Activated CD8-positive, alpha-beta memory T cell treated with anti-CD3 and anti-CD28 coated beads, Interleukin-2, amount 50 U/mL, for 24 hours (primary cell): ENCODE data around the gene GYS2.
"Not testable (repeated sequence)": the region's sequence is repeated elsewhere in the genome, so short reads cannot be mapped to it uniquely, and the experiment has no call there.

Source experiments
- DNase-seq: peaks from one replicate; pipeline ENCODE4 v3.0.0-alpha.2; 2020; ENCODE audit errors: extremely low read depth

The GYS2 gene

DNA sequence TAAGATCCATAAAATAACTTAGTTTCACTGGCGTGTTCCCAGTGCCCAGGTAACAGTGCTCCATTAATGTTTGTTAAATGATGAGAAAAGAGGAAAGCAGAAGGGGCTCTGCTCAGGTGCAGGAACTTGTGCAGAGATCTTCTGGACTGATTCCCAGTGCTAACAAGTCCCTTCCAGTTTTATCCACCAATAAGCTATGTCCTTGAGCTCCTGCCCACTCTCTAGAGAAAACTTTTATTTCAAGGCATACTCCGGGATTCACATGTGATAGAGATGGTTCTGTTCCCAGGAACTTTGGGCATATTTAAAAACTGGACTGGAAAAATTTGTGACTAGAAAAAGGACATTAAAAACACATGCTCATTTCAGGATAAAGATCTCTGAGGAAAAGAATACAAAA, 1.9 kb downstream of the GYS2 start:
- DNase-seq, result no peak

DNA sequence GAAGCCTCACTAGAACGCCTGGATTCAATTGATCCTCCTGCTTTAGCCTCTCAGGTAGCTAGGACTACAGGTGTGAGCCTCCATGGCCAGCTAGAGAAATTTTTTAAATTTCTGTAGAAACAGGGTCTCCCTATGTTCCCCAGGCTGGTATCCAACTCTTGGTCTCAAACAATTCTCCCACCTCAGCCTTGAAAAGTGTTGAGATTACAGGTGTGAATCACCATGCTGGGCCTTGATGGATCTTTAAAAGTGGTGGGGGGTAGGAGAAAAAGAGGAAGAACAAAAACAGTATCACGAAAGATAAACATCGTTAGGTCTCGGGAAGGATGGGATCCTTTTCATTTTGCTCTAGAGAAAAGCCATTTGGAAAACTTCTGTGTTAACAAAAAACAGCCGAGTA, 4.5 kb downstream of the GYS2 start:
- no peak for DNase-seq

DNA sequence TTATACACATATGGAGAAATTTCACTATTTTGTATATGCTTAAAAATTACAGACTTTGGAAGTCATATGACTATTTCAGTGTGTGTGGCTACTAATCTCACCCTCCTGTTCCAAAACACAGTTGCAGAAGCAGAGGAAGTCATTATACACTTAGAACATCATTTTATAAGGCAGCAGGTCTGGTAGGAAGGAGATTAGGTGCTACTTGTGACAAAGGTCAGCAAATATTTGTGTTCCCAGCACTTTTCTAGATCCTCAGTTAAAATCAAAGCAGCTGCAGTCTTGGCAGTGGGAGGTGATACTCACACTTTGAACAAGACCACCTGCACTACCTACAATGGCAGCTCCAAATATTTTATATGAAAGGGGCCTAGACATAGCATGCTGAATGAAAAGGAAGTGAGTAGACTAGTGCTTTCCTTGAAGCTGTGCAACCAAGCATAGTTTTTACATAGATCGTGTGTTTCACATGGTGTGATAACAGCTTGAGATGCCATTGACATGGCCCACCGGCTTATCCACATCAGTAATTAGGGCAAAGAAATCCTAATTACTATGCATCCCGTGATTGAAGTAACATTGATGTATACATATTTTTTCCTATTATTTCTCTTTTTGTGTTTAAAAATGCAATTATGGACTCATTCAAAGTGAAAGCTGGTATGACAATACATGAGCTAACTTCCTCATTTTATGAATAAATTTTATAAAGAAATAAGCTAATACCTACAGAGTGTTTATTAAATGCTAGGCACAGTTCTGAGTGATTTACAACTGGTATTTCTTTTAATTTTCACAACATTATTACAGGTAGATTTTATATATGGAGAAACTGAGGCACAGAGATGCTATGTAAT, 5.3 kb downstream of the GYS2 start:
- no peak for DNase-seq

DNA sequence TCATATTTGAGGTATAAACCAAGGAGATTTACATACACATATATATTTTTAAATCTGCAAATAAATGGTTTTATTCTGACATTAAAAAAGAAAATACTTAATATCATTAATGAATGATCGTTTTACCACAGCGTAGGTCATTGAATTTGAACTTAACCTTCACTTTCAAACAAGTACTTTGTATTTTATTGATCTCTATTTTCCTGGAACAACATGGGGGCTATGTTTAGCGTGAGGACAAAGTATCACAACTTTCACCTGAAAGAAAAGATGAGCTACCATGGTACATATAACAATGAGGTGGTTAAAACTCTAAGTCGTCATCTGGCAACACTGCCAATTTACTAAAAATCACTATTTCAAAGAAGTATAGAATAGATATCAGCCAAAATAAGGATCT, 6.0 kb downstream of the GYS2 start:
- no peak for DNase-seq

DNA sequence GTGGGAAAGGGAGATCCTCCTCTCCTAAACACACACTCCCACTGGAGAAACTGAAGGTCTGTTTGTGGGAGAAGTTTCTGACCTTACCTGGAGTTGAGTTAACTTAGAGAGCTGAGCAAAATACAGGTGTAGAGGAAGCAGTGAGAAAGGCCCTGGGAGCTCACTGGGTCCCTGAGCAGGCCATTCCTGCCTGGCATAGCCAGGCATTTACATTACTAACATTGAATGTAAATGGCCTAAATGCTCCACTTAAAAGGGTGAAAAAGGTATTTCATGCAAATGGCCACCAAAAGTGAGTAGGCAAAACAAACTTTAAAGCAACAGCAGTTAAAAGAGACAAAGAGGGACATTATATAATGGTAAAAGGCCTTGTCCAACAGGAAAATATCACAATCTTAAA, 9.3 kb downstream of the GYS2 start:
- not testable (repeated sequence) for DNase-seq

DNA sequence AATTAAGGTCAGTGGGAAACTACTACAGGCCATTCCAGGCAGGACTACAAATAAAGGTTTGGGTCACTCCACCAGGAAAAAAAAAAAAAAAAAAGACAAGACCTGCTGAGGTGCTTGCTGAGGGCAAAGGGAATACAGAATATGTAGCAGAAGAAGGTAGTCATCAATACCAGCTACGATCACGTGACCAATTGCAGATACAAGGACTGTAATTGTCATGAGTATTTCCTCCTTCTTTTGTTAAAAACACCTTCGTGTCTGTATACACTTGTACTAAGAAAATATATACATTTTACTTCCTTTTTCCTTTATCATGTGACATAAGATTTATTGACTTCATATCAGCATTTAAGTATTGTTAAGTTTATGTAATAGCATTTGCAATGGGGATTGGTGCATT, 19.2 kb downstream of the GYS2 start:
- no peak for DNase-seq

DNA sequence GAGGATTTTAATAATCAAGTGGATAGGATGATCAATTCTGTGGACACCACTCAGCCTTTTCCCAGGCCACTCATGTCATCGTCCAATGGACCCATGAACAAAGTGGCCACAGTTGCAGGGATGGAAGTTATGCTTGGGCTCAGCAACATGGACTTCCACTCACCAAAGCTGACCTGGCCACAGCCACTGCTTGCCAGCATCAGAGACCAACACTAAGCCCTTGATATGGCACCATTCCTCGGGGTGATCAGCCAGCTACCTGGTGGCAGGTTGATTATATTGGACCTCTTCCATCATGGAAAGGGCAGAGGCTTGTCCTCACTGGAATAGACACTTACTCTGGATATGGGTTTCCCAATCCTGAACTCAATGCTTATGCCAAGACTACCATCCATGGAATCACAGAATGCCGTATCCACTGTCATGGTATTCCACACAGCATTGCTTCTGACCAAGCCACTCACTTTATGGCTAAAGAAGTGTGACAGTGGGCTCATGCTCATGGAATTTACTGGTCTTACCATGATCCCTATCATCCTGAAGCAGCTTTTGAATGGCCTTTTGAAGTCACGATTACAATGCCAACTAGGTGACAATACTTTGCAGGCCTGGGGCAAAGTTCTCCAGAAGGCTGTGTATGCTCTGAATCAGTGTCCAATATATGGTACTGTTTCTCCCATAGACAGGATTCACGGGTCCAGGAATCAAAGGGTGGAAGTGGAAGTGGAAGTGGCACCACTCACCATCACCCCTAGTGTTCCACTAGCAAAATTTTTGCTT, 20.1 kb downstream of the GYS2 start:
- not testable (repeated sequence) for DNase-seq

DNA sequence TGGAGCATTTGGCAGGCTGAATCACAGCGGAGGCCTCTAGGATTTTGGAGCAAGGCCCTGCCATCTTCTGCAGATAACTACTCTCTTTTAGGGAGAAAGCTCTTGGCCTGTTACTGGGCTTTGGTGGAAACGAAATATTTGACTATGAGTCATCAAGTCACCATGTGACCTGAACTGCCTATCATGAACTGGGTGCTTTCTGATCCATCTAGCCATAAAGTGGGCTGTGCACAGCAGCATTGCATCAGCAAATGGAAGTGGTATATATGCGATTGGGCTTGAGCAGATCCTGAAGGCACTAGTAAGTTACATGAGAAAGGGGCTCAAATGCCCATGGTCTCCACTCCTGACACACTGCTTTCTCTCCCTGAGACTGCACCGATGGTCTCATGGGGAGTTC, 21.1 kb downstream of the GYS2 start:
- DNase-seq, result no peak

DNA sequence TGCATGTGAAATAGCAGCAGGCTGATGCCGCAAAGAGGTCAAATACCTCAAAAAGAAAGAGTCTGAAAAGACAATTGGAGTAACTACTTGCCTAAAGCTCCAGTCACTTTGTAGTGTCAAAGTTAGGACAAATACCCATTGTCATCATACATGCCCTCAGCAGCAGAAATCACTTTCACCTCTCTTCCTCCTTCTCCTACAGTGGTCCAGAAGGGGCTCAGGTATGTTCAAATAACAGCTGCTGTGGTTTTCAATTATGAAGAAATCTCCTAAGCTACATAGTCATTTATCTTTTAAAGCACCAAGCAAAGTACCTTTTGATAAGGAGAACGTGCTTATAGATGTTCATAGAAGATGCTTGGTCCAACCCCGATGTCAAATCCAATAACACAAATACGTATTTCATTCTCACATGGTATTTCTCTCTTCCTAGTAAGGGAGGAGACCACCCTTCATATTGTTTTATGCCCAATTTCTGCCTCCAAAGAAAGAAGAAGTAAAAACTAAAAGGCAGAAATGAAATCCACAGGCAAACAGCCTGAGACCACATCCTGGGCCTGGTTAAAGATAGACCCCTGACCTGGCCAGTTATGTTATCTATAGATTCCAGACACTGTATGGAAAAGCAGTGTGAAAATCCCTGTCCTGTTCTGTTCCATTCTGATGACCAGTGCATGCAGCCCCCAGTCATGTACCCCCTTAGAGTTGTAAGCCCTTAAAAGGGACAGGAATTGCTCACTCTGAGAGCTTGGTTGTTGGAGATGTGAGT, 23.7 kb downstream of the GYS2 start:
- DNase-seq, result no peak

DNA sequence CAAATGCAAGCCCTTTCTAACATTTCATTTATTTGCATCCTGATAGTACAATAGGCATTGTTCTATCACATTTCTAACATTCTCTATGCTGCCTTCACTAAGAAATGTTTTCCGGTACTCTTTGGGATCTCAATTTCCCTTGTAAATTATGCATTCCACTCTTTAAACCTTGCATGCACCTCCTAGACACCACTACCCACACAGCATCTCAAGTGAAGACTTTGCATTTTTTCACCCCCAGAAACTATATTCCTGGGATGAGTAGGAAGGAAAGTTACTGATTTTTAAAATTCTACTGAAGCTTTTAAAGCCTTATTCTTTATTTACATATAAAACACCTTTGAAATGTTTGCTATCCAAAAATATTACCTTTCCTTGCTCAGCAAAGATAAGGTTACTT, 27.1 kb downstream of the GYS2 start:
- DNase-seq, result no peak

DNA sequence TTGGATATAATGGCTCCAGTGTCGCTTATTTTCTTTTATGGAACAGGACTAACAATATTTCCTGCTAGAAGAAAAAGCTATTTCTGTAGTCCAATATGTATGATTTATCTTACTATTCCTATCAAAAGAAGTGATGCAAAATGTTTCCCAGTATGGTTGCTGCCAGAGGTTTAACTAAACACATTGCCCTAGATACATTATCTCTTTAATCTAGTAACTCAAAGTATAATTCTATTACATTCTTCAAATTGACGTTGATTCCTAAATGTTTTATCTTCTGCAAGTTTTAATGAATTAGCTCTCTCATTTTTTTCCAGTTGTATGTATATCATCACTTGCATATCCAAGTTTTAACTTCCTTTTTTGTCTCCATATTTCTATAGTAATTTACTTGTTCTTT, 28.2 kb downstream of the GYS2 start:
- no peak for DNase-seq

DNA sequence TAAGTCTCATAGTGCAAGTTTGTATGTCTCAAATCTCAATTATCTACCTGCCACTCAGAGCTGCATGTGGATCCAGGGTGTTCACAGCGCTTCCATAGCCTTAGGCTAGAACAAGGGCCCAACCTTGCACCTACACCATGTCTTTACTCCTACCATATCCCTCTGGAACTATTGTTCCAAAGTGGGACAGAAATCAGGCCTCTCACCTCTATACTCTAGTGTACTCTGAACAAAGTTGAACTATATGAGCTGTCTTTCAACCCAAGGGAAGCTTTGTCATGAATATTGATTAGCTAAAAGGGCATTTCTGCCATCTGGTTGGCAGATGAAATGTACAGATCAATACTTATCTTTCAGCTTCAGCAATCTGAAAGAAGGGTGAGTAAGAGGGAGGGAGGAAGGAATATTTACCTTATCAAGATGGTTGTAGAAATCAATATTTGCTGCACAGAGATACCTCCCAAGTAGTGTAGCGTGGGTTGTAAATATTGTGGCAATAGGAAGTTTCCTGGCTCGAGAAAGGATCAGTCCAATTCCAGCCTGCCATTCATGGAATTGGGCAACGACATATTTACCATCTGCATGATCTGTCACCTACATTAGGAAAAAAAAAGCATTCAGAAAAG, 30.8 kb downstream of the GYS2 start:
- no peak for DNase-seq

DNA sequence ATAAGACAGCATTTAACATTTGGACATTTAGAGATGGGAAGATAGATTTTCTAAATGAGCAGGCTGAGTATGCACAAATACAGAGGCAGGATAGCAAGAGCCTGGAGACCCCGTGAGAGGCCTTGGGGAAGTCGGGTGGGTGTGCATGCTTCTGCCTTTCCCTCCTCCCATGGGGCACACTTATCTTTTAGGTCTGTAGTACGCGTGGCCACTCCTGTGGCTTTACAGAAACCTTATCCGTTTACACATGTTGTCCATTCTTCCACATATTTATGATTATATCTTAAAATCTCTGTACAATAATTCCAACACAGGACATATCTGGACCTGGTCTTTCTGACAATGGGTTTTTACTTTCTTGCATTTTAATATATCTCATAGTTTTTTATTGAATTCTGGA, 33.6 kb downstream of the GYS2 start:
- DNase-seq, result no peak

DNA sequence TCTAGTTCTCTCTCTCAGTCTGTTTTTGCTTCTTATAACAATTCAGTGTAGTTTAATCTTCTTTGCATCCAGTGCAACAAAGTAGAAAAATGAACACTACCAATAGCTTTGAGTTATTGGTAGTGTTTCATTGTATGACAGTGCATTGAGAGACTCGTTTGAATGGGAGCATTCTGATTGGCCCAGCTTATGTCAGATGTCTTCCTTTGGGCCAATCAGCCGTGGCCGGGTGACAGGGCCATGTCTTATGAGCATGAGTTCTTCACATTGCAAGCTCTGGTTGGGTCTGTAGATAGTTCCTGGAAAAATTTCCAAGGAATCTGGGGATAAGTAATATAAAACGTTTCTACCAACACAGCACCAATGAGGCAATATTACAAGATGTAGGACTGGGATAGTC, 36.5 kb downstream of the GYS2 start:
- no peak for DNase-seq

DNA sequence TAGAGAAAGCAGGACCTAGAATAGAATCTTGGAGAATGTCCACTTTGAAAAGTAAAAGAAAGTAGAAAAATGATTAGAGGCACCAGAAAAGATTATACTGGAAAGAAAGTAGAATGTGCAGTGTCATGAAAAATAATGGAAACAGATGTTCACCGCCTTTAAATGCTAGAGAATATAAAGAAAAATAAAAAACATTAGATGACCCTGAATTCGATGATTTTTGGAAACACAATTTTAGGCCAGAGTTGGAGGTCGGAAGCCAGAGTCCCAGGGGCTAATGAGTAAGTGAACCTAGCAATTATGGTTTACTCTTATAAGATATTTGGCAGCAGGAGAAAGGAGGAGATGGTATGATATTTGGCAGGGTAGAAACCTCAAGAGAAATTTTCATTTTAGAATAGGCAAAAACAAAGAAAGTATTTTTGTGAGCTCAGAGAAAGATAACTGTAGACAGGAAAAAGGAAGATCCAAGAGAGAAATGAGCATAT, 37.7 kb downstream of the GYS2 start:
- no peak for DNase-seq

DNA sequence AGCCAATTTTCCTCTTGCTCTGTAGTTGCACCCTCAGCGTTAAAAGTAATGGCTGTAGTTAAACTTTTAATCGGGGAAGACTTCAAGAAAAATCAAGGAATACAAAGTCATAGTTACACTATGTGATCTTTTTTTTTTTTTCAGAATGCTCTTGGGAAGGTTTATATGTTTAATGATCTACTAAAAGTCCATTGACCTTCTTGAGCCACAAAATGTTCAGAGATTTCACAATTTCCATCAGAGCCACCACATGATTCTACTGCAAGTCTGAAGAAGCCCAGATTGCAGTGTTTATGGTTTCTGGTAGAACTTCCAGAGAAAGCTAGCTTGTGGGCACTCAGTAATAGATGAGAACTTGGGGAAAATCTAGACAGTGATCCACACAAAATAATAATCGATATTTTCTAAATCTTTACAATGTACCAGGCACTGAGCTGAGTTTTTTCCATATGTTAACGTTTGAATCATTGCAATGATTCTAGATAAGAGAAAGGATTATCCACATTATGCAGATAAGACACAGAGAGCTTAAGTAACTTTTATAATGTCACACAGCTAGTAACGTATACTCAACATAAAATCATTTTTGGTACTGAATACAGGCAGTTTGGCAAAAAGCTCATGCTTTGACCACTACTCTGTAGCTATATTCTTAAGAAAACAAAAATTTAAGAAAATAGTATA, 38.3 kb downstream of the GYS2 start:
- DNase-seq, result no peak

DNA sequence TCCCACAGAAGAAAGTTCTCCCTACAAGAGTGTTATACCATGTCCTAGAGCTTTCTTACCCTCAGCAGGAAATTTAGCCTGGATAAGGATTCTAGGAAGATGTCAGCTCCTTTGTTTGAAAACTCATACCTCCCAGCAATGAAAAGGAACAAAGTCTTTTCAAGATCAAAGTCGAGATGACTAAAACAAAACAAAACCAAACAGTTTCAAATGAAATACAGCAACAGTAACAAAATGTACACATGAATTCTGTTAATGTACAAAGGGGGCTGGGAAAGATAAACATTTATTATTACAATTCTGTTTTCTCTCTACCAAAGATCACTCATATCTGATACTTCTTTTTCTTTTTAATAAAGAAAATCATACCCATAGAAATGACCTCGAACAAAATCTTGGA, 41.8 kb downstream of the GYS2 start:
- DNase-seq, result no peak

DNA sequence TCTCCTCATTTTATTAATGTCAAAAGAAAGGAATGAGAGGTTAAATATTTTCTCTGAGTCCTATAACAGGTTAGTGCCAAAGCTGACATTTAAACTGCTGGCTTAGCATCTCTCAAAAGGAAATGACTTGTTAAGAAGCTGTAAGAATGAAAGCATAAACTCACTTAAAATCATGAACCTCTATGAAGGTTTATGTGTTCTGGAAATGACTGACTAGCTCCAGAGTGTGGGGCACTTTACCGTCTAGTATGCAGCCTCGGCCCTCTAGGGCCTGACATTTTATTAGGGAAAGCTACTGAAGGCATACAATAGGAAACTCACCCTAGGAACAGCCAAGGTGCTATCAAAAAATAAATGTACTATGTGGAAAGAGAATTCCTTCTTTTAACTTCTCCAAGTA, 43.5 kb downstream of the GYS2 start:
- DNase-seq, result no peak

DNA sequence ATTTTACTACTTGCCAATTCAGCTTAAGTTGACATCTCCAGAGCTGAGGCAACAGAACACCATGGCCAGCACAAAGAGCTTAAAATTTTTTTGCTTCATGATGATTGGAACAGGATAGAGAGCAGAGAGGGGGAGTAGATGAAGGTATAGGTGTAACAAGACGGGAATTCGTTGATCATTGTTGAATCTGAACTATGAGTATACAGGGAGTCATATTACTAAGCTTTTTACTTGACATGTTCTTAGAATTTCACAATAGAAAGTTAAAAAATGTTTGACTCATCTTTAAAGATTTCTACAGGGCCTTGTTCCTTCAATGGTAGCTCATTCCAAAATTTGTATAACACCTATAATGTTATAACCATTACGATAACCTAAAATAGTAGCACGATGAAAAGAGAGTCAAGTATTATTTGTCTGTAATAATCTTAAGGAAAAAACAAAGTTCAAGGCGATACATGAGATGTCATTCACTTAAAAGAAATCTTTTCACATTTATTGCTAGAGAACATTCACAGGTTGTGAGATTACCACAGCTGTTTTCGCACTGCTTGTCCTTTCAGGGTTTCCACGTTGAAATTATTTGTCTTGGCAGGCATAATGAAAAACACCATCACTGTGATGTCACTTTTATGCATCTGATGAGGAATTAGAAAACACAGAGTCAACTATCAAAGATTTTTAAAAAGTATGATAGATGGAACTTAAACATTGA, 44.6 kb downstream of the GYS2 start:
- no peak for DNase-seq

DNA sequence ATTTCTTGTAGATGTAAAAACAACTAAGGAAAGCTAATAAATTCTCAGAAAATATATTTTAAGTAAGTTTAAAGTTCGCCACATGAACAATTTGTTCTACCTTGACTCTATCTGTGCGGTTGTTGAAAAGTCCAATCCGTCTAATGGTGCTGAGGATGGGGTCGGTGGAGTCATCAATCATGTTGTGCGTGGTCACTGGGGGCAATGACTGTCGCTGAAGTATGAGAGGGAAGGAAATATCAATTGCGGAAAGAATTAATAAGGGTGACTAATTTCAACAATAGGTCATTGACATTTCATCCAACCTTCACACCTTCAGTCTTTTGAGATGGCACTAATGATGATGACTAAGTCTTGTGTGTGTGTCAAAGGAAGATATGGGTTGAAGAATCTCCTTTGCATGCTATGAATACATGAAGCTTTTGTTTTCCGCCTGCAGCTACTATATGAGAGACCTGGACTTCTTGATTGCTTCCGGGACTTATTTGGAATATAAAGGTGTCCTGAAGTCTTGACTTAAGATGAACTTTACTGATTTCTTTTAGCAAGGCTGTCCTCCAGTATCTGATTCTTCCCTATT, 46.5 kb downstream of the GYS2 start:
- DNase-seq, result no peak
